GM03348 (cell line): ENCODE results near the gene SND1.

Source experiments
- DNase-seq: peaks from one replicate; pipeline ENCODE4 v3.0.0; 2012; ENCODE audit warnings: low spot score

Gene SND1

GRCh38 chr7:128139406-128139805 lies 487.4 kb downstream of the SND1 start:
- no peak for DNase-seq

DNA sequence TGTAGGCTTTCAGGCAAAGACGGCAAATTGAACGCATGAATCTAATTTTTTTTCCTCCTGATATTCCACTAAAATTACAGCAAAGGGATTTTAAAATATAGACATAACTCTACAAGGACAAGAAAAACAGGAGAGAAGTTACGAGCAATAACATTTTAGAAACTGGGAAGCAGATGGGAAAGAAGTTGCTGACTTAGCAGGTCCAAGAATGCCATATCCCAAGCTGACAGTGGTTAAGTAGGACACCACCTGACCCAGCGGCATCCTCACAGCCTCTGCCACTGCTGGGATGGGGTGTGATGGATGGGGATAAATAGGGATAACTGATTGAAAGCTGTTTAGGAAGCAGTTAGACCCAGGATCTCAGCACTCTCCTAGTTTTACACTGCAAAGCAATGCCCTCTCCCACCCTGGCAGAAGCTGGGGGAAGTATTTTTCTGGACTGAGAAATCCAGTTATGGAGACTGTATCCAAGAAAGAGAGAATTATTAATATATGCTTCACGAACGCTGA lies 489.7 kb downstream of the SND1 start:
- no peak for DNase-seq
